HG02938 (cell line): Measurements from ENCODE around the gene PPP6R3.

Experiments used
- ATAC-seq: cut with Tn5 transposase; IDR thresholded peaks from one replicate; pipeline ENCODE4 v1.9.1; 2021; ENCODE audit warnings: mild to moderate bottlenecking, moderate library complexity; ENCODE audit not compliant: unreplicated experiment

The PPP6R3 gene

GRCh38 chr11:68488623-68489022, 28.1 kb downstream of the PPP6R3 start:
- ATAC-seq, result no peak

GRCh38 chr11:68495220-68495729, 34.7 kb downstream of the PPP6R3 start:
- ATAC-seq, result no peak

GRCh38 chr11:68495872-68496271, 35.3 kb downstream of the PPP6R3 start:
- no peak for ATAC-seq

- no peak for ATAC-seq
Observed at GRCh38 chr11:68497761-68498160, 37.2 kb downstream of the PPP6R3 start.

- ATAC-seq, result no peak
Observed at GRCh38 chr11:68498321-68498720, 37.8 kb downstream of the PPP6R3 start.

GRCh38 chr11:68498903-68499883, 38.6 kb downstream of the PPP6R3 start:
- no peak for ATAC-seq

- no peak for ATAC-seq
Observed at GRCh38 chr11:68500206-68500605, 39.7 kb downstream of the PPP6R3 start.

- ATAC-seq, result no peak
Observed at GRCh38 chr11:68501813-68502212, 41.3 kb downstream of the PPP6R3 start.

- no peak for ATAC-seq
Observed at GRCh38 chr11:68503251-68503687, 42.7 kb downstream of the PPP6R3 start.

- no peak for ATAC-seq
Observed at GRCh38 chr11:68503792-68504191, 43.2 kb downstream of the PPP6R3 start.

GRCh38 chr11:68504432-68505066, 44.0 kb downstream of the PPP6R3 start:
- no peak for ATAC-seq

- ATAC-seq, result no peak
Observed at GRCh38 chr11:68505596-68505995, 45.0 kb downstream of the PPP6R3 start.

- no peak for ATAC-seq
Observed at GRCh38 chr11:68506908-68507307, 46.4 kb downstream of the PPP6R3 start.

- no peak for ATAC-seq
Observed at GRCh38 chr11:68508425-68508824, 47.9 kb downstream of the PPP6R3 start.

GRCh38 chr11:68509066-68509465, 48.5 kb downstream of the PPP6R3 start:
- ATAC-seq, result no peak

- no peak for ATAC-seq
Observed at GRCh38 chr11:68513930-68514487, 53.5 kb downstream of the PPP6R3 start.

GRCh38 chr11:68517121-68517741, 56.7 kb downstream of the PPP6R3 start:
- no peak for ATAC-seq

- ATAC-seq, result no peak
Observed at GRCh38 chr11:68518191-68518590, 57.6 kb downstream of the PPP6R3 start.

GRCh38 chr11:68521969-68522652, 61.6 kb downstream of the PPP6R3 start:
- no peak for ATAC-seq

- ATAC-seq, result no peak
Observed at GRCh38 chr11:68523033-68523432, 62.5 kb downstream of the PPP6R3 start.
